GM08714 (cell line): ENCODE results near the gene SENP7.

Source experiments
- H3K4me3 ChIP-seq: fragments of 200-500 bp; sonication (Bioruptor generic); 2 replicates; pipeline ENCODE4 v1.5.1; 2014; ENCODE audit warnings: mild to moderate bottlenecking, low read length, inconsistent platforms
- ZNF274 ChIP-seq: IDR thresholded peaks from 2 replicates; pipeline ENCODE4 v1.6.1; 2012; ENCODE audit warnings: mild to moderate bottlenecking, low read depth, low read length

The SENP7 gene

GRCh38 chr3:101433652-101434051 is 79.4 kb downstream of the SENP7 start:
- no peak for TF ChIP-seq ZNF274
- H3K4me3 ChIP-seq = no peak overlapping the region

DNA sequence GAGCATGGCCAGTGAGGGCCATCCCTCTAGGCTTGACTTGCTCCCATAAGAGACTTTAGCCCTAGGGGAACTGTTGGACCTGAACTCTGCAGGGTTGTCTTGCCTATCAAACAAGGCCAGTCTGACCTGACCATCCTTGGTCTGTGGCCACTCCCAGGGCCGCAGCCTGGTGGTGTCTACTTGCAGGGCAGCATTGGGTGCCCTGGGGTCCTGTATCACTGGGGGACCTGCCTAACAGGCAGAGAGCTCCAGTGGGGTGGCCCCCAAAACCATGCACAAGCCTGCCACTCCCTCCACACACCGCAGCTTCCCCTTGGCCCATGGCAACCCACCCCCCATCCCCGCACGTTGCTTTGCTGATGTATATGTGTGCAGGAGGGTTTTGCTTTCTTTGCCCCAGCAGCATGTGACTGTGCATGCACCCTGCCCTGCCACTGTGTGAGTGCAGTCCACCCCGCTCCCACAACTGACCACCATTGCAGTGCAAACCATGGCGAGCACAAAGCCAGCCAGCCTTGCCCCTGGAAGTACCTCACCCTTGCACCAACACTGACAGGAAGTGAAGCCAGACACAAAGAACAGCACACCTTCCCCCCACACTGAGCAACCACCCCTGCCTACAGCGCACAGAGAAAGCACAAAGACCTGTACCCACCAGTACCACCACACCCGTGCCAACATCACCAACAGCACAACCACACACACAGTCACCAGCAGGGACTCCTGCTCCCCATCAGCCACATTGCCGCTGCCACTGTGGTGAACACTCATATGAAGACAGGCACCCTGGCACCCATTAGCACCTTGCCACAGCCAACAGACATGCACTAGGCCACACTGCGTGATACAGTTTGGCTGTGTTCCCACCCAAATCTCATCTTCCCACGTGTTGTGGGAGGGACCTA is 88.8 kb downstream of the SENP7 start:
- no peak for TF ChIP-seq ZNF274
- no peak overlapping the region for H3K4me3 ChIP-seq

GRCh38 chr3:101418851-101419250 is 94.2 kb downstream of the SENP7 start:
- TF ChIP-seq ZNF274 = no peak
- no peak overlapping the region for H3K4me3 ChIP-seq

GRCh38 chr3:101414121-101414520 is 98.9 kb downstream of the SENP7 start:
- H3K4me3 ChIP-seq = no peak overlapping the region
- no peak for TF ChIP-seq ZNF274

DNA sequence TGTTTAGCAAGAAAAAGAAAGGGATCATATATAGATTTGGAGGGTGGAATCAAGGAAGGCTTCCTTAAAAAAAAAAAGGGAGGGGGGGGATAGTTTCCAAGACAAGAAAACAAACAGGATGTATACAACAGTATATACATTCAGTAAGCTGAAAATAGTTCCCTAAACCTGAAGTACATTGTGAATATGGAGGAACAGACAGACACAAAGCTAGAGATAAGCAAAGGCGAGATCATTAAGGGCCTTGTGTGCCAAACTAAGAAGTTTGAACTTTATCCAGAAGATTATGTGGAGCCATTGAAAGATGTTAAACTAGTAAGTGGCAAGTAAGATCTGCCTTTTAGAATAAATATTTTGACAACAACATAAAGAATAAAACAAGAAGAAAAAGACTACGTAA is 99.4 kb downstream of the SENP7 start:
- H3K4me3 ChIP-seq = no peak overlapping the region
- no peak for TF ChIP-seq ZNF274

GRCh38 chr3:101391413-101391950 is 121.5 kb downstream of the SENP7 start:
- TF ChIP-seq ZNF274 = no peak
- no peak overlapping the region for H3K4me3 ChIP-seq

DNA sequence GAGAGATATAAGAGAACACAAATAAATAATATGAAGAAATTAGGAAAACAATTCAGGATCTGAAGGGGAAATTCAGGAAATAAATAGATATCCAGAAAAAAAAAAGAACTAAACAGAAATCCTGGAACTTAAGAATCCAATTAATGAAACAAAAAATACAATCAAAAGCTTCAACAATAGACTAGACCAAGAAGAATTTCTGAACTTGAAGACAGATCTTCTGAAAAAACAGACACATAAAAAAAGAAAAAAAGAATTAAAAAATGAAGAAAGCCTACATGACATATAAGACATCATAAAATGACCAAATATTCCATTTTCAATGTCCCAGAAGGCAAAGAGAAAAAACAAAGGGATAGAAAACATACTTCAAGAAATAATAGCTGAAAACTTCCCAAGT is 124.3 kb downstream of the SENP7 start:
- no peak overlapping the region for H3K4me3 ChIP-seq
- TF ChIP-seq ZNF274 = no peak

DNA sequence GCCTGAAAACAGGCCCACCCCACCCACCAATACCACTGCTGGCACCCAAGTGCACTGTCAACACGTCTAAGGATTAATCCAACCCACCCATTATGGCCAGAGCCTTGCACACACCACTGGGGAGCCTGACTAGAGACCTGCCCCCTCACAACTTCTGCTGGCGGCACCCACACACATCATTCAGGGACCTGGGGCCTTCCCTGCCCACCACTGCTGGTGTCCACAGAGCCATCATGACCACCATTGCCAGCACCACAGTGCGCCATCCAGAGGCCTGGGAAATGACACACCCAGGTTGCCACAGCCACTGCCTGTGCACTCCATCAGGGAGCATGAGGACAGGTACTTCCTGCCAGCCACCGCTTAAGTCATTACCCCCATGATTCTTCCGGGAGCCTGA is 125.7 kb downstream of the SENP7 start:
- no peak overlapping the region for H3K4me3 ChIP-seq
- TF ChIP-seq ZNF274 = no peak

DNA sequence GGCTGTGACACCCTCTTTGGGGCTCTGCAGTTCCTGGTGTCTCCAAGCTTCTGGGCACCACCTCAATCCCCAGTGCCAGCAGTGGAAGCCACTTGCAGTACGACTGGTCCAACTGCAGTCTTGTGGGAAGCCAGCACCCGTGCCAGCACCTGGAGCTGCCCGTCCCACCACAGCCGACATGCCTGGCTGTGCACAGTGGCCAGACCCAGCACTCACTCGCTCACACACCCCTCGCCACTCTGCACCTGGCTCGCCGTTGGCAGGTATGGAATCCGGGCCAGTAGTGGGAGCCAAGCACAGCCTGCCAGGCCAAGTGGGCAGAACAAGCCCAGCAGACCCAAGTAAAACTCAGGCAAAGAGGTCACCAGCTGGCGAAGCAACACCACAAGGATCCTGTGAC is 128.6 kb downstream of the SENP7 start:
- TF ChIP-seq ZNF274 = no peak
- H3K4me3 ChIP-seq = no peak overlapping the region

GRCh38 chr3:101383656-101384055 is 129.4 kb downstream of the SENP7 start:
- no peak overlapping the region for H3K4me3 ChIP-seq
- no peak for TF ChIP-seq ZNF274

DNA sequence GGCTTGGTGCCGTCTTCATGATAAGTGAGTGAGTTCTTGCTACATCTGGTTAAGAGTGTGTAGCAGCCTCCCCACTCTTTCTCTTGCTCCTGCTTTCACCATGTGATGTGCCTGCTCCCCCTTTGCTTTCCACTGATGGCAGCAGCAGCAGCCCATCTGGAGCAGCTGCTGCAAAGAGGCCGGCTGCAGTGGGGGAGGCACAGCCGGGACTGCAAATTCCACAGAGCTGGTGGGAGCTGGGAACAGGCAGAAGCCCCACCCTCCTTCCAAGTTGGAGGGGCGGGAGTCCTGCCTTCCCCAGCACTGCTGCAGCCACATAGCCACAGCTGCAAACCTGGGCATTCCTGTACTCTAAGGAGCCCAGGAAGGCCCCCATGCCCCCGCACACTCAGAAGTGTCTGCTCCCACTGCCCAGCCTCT is 129.8 kb downstream of the SENP7 start:
- no peak for TF ChIP-seq ZNF274
- H3K4me3 ChIP-seq = no peak overlapping the region

DNA sequence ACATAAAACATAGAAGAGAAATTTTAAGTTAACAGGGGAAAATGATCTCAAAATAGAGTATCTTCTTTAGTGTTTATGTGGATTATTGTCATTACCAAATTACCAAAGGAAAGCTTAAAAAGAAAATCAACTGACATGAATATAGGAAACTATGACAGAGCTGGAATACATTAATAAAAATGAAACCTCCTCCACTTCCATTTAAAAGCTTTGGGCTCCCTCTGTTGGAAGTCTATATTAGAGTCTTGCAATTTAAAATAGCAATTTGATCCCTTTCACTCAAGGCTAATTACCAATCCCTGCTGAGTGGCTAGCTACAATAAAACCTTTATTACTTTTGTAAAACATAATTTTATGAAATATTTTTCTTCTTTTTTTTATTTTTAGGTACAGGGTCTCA is 131.2 kb downstream of the SENP7 start:
- no peak overlapping the region for H3K4me3 ChIP-seq
- TF ChIP-seq ZNF274 = no peak

GRCh38 chr3:101379658-101380376 is 133.2 kb downstream of the SENP7 start:
- no peak for TF ChIP-seq ZNF274
- H3K4me3 ChIP-seq = no peak overlapping the region

- no peak overlapping the region for H3K4me3 ChIP-seq
- TF ChIP-seq ZNF274 = no peak
Measured at GRCh38 chr3:101377796-101378195, 135.2 kb downstream of the SENP7 start.

DNA sequence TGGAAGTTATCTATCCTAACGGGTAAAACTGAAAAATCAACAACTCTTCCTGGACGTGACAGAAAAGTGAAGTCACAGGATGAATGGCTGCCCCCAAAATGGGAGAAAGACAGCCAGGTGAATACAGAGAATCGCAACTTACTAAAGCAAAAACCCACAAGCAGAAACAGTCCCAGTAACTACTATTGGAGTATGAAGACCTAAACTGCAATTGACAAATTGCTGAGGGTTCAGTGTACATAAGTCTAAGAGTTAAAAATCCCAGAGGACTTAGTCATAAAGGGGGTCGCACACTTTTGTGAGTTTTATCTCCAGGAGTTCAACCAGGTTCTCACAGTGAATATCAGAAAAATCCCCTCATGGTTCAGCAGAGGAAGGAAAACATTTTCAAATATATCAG is 135.8 kb downstream of the SENP7 start:
- H3K4me3 ChIP-seq = no peak overlapping the region
- TF ChIP-seq ZNF274 = no peak
